ENCODE results near the gene TEX2.

GRCh38 chr17:64177311-64178010 lies 85.6 kb downstream of the TEX2 start:
- TF ChIP-seq EZH2 (IDR thresholded peaks at IDR 0.05; ENCODE audit: insufficient read depth, poor library complexity, severe bottlenecking) (no peak), EZH2phosphoT487 (IDR thresholded peaks at IDR 0.05; ENCODE audit: insufficient read depth, low read depth) (no peak)

Measured in GM23248 (cell line).